Bronchial epithelial cell (primary cell): Measurements from ENCODE around the gene DAB1. TPM values are rescaled to one million over a fixed set of nuclear protein-coding genes. Genes with fewer than 3 reads are reported as not detected.

Experiments used
- DNase-seq: peaks from one replicate; pipeline ENCODE4 v3.0.0-alpha.2; 2010; ENCODE audit warnings: low read depth
- FAIRE-seq: peaks from 2 replicates; lab custom pipeline; 2011; peaks lifted over from hg19 to GRCh38; lab: Jason Lieb, UNC
- H3K27me3 ChIP-seq: 2 replicates; pipeline ENCODE4 v1.5.1; 2011; ENCODE audit warnings: low read length; ENCODE audit not compliant: control insufficient read depth, insufficient read depth
- H3K36me3 ChIP-seq: 2 replicates; pipeline ENCODE4 v1.5.1; 2011; ENCODE audit warnings: low read length; ENCODE audit not compliant: control insufficient read depth, insufficient read depth
- H3K4me3 ChIP-seq: 2 replicates; pipeline ENCODE4 v1.5.1; 2011; ENCODE audit warnings: mild to moderate bottlenecking, low read depth, low read length, control low read depth
- total RNA-seq: library from RNA; depleted of rRNA; stranded (reverse); fragments of >200 nt; gene quantifications from 2 replicates; pipeline ENCODE4 v1.2.1, GENCODE V29; 2014
- TF ChIP-seq, protein P1 (sequence below): IDR thresholded peaks from 2 replicates; pipeline ENCODE4 v1.5.1; 2011; ENCODE audit warnings: mild to moderate bottlenecking, moderate library complexity, low read length, control low read depth, inconsistent platforms; ENCODE audit not compliant: insufficient read depth, severe bottlenecking

DAB1 gene
- total RNA-seq, 1 donor from 2014 or later, result not detected

DNA sequence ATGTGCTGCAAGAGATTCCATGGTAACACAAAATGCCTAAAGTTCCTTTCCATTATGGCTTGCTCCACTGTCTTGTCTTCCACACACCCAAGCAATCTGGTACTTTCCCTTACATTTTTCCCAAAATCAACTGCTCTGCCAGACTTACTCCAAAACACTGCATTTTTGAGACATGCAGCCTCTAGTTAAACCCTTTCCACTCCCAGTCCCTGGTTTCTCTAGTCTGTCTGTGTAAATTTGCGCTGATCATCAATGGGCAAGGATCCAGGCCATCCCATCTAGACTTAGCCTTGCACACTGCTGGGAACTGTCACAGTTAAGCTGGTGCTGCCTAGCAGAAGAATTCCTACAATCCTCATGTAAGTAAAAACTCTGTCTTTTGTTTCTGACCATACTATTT, 47.8 kb downstream of the DAB1 start:
- no peak for DNase-seq
- Histone ChIP-seq H3K4me3 (no peak overlapping the region), H3K27me3 (no peaks in the 10 kb centered on the region), H3K36me3 (no peaks in the 10 kb centered on the region)
- TF ChIP-seq, protein P1, sequence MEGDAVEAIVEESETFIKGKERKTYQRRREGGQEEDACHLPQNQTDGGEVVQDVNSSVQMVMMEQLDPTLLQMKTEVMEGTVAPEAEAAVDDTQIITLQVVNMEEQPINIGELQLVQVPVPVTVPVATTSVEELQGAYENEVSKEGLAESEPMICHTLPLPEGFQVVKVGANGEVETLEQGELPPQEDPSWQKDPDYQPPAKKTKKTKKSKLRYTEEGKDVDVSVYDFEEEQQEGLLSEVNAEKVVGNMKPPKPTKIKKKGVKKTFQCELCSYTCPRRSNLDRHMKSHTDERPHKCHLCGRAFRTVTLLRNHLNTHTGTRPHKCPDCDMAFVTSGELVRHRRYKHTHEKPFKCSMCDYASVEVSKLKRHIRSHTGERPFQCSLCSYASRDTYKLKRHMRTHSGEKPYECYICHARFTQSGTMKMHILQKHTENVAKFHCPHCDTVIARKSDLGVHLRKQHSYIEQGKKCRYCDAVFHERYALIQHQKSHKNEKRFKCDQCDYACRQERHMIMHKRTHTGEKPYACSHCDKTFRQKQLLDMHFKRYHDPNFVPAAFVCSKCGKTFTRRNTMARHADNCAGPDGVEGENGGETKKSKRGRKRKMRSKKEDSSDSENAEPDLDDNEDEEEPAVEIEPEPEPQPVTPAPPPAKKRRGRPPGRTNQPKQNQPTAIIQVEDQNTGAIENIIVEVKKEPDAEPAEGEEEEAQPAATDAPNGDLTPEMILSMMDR, result no peak
- FAIRE-seq, result no peak

DNA sequence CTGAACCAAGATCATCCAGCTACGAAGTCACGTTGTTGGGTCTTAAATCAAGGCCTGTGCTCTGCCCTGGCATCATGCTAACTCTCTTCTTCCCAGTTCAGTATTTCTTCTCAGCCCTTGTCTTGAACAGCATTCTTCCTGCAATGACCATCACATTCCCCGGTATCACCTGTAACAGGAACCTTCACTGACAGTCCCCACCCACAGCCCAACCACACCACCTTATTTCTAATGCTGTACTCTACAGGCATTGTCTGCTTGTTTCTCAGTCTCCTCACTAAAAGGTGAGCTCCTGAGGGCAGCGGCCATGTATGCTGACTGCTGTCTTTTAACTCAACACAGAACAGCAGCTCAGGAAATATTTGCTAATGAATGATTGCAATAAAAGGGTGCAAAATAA, 54.0 kb downstream of the DAB1 start:
- no peaks in the 10 kb centered on the region for H3K36me3 ChIP-seq
- TF ChIP-seq, protein P1, result no peak
- H3K4me3 ChIP-seq, result no peak overlapping the region
- H3K27me3 ChIP-seq, result no peaks in the 10 kb centered on the region
- FAIRE-seq, result no peak
- DNase-seq, result no peak

DNA sequence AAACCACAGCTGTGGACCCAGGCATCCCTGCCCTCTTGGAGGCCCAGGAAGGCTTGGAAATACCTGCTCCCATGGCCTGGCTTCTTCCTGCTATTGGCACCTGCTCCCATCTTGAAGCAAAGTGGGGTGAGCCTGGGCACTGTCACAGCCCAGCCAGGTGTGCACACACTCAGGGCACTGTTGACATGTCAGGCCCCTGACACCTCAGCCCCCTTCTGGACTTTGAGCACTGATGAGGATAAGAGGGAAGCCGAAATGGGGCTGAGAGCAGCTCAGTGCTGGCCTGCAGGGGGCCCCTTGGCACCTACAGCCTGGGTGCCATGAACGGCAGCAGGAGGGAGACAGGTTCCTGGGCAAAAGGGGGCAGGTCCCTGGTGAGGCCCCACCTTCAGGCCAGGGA, 55.9 kb downstream of the DAB1 start:
- FAIRE-seq, result no peak
- Histone ChIP-seq H3K36me3 (no peaks in the 10 kb centered on the region), H3K4me3 (no peak overlapping the region), H3K27me3 (no peaks in the 10 kb centered on the region)
- DNase-seq, result no peak
- TF ChIP-seq, protein P1, result no peak

DNA sequence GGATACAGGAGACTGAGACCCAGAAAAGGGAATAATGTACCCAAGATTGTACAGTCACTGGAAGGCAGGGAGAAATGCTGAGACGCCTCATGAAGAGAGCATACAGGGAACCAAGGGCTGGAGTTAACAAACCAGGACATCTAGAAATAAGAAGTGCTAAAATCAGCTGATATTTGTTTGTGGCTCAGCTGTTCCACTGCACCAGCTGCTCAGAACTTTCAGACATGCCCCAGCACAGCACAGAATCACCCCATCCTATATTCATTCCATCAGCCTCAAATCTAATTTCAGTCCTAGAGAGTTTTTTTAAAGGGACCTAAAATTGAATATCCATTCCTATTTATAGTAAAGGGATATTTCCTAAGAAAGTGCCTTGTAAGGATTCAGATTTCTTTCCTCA, 60.2 kb downstream of the DAB1 start:
- no peak for FAIRE-seq

DNA sequence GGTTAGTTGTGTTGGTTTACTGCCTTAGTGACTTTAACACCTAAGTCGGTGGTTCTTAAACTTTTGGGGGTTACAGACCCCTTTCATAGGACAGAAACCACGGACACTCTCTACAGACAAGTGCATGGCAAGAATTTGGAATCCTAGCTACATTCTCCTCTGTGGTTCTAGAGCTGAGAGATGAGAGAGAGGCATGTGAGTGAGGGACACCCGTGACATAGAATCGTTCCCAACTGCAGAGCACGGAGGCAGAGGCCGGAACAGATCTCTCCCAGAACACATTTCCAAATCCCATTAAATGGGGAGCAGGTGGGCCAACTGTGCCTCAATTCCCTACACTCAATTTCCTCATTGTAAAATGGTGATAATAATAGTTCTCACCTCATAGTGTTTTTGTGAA, 60.7 kb downstream of the DAB1 start:
- Histone ChIP-seq H3K27me3 (no peaks in the 10 kb centered on the region), H3K36me3 (no peaks in the 10 kb centered on the region), H3K4me3 (no peak overlapping the region)
- DNase-seq, result no peak
- FAIRE-seq, result no peak
- TF ChIP-seq, protein P1, result no peak

More for the DNA sequence above, 60.2 kb downstream of the DAB1 start:
- DNase-seq, result no peak
- Histone ChIP-seq H3K36me3 (no peaks in the 10 kb centered on the region), H3K27me3 (no peaks in the 10 kb centered on the region), H3K4me3 (no peak overlapping the region)
- TF ChIP-seq, protein P1, result no peak

DNA sequence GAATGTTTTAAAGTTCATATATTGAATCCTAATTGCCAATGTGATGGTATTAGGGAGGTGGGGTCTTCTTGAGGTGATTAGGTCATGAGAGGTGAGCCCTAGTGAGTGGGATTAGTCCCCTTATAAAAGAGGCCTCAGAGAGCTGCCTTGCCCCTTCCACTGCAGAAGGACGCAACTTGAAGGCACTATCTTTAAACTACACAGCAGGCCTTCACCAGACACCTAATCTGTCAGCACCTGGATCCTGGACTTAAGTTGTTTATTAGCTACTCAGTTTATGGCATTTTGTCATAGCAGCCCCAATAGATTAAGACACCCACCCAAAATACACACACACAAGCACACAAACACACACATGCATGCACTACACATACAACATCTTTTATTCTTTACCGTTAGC, 61.4 kb downstream of the DAB1 start:
- FAIRE-seq, result no peak
- TF ChIP-seq, protein P1, result no peak
- no peak overlapping the region for H3K4me3 ChIP-seq

More for the DNA sequence above, 61.4 kb downstream of the DAB1 start:
- Histone ChIP-seq H3K36me3 (no peaks in the 10 kb centered on the region), H3K27me3 (no peaks in the 10 kb centered on the region)
- DNase-seq, result no peak
